Stimulated activated CD8-positive, alpha-beta memory T cell treated with anti-CD3 and anti-CD28 coated beads, Interleukin-7, amount 100 ng/mL, for 4 hours (primary cell): ENCODE measurements around the gene TGFBI.

Experiments
- DNase-seq, 2 donors: peaks; one replicate each; pipeline ENCODE4 v3.0.0-alpha.2; 2020; ENCODE audit warnings: low read depth in 2 of 2

TGFBI gene

DNA sequence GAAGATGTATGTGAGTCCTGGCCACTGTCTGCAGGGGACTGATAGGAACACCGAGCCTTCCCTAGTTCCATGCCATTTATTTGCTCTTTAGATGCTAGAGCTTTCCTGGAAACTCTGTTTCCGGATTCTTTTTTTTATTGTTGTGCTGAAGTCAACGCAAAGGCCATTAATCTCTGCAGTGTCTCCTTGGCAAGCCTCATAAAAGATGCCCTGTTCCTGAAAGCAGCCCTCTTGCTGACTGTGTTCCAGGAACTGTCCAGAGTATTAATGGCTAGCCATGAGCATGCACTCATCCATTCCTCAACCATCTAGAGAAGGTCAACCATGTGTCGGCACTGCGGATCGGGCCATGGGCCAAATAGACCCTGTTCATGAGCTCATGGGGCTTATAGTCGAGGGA, 61.0 kb downstream of the TGFBI start:
- no peak for DNase-seq

DNA sequence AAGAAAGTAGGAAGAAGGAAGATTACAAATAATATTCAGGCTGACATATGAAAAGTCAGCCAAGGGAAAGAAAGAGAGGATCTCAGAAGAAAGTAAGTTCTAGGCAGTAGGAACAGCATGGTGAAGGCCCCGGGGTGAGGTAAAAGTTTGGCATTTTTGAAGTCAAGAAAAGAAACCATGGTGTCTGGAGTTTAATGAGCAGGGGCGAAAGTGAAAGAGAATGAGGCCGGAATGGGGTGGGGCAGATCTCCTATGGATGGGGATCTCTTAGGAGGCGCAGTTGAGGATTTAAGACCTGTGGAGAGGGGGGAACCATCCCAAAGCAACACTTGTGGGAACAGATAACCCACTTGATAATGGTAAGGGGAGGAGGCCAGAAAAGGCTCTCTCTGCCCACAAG, 61.5 kb downstream of the TGFBI start:
- DNase-seq, result no peak

GRCh38 chr5:136094189-136094912, 65.6 kb downstream of the TGFBI start:
- no peak for DNase-seq

- DNase-seq, result no peak
These were observed 66.3 kb downstream of the TGFBI start for GRCh38 chr5:136094913-136095641.

DNA sequence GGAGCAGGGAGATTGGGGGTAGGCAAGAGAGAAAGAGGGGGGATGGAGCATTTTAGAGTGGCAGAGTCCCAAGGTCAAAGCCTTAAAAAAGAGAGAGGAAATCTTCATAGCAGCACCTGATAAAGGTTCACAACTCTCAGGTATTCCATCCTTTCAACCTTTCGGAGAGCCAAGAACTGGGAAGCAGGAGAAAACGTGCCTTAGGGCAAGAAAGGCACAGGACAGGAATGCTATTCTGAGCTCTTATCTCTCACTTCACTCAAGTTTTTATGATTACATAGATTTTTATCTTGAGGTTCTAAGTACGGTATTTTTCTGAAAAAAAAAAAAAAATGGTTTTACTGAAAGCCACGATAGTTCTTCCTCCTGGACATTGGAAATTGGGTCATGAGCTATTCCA, 69.4 kb downstream of the TGFBI start:
- no peak for DNase-seq

- DNase-seq, result no peak
These were observed 71.1 kb downstream of the TGFBI start for GRCh38 chr5:136099870-136100269.

DNA sequence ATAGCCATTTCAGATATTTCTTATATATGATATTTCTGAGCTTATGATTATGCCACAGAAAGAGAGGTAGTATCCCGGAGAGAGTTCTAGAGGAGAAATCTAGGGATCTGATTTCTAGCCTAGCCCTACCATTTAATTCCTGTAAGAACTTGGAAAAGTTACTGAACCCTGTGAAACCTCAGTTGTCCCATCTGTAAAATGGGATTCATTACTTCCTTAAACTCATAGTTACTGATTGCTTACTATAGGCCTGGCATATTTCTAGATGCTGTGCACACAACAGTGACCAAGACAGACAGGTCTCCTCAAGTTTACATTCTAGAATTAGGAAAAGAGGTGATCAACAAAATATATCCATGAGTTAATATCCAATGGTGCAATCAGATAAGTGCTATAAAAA, 73.1 kb downstream of the TGFBI start:
- no peak for DNase-seq

GRCh38 chr5:136103118-136103517, 74.3 kb downstream of the TGFBI start:
- no peak for DNase-seq

- no peak for DNase-seq
These were observed 75.6 kb downstream of the TGFBI start for GRCh38 chr5:136104306-136104965.

- DNase-seq, result no peak
These were observed 77.7 kb downstream of the TGFBI start for GRCh38 chr5:136106351-136107031.

DNA sequence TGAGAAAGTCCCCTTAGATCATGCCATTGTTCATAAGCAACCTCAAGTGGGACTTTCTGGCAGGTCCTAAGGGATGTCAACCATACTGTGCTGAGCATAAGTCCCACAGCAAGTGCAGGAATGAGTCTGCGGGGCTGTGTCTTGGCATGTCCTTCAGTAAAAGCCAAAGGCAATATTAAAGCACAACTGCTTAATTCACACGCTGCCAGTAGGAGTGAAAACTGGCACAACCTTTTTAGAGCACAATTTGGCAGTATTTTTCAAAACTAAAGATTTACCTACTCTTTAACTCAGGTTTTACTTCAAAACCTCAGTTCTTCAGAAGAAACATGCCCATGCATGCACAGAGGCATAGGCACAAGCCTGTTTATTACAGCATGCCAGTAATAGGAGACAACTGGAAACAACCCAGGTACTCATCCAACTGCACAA, 79.4 kb downstream of the TGFBI start:
- no peak for DNase-seq

- no peak for DNase-seq
These were observed 80.0 kb downstream of the TGFBI start for GRCh38 chr5:136108766-136109165.

- no peak for DNase-seq
These were observed 80.8 kb downstream of the TGFBI start for GRCh38 chr5:136109453-136110135.
